IPS DF 6.9 (cell line): ENCODE measurements around the gene PTGDS.
"Not testable (repeated sequence)": the region's sequence is repeated elsewhere in the genome, so short reads cannot be mapped to it uniquely, and the experiment has no call there.

Experiments
- DNase-seq: peaks from one replicate; pipeline ENCODE4 v3.0.0-alpha.2; 2013; ENCODE audit warnings: low read depth, low spot score
- H3K27ac ChIP-seq: one replicate; pipeline ENCODE4 v1.5.1; 2013; ENCODE audit warnings: low read length, control low read depth
- H3K27me3 ChIP-seq: 2 replicates; pipeline ENCODE4 v1.6.1; 2013; ENCODE audit warnings: mild to moderate bottlenecking, low read length; ENCODE audit not compliant: control insufficient read depth, insufficient read depth
- H3K36me3 ChIP-seq: 2 replicates; pipeline ENCODE4 v1.6.1; 2013; ENCODE audit warnings: low read length; ENCODE audit not compliant: control insufficient read depth, insufficient read depth
- H3K4me1 ChIP-seq: 2 replicates; pipeline ENCODE4 v1.6.1; 2013; ENCODE audit warnings: low read length; ENCODE audit not compliant: control insufficient read depth, insufficient read depth
- H3K4me3 ChIP-seq: 2 replicates; pipeline ENCODE4 v1.5.1; 2013; ENCODE audit warnings: mild to moderate bottlenecking, low read length
- H3K9me3 ChIP-seq: 2 replicates; pipeline ENCODE4 v1.6.1; 2013; ENCODE audit warnings: low read length, inconsistent platforms; ENCODE audit not compliant: control insufficient read depth, insufficient read depth
- WGBS: extraction: QIAGEN DNeasy Blood & Tissue Kit; methylation state at CpG from one replicate; pipeline ENCODE4 v1.1.7; 2013; ENCODE audit warnings: mixed read lengths, missing lambda C conversion rate; ENCODE audit not compliant: insufficient read length, insufficient coverage; 5-methylcytosine and 5-hydroxymethylcytosine counted together

PTGDS gene

GRCh38 chr9:137000177-137000930 lies 23.1 kb downstream of the PTGDS start:
- Histone ChIP-seq H3K9me3 (no peaks in the 10 kb centered on the region), H3K36me3 (no peaks in the 10 kb centered on the region), H3K4me1 (peaks cover 11% of the 10 kb centered on the region), H3K4me3 (no peak overlapping the region), H3K27me3 (no peaks in the 10 kb centered on the region; the same call in 1 of the 2 replicates), H3K27ac (no peak overlapping the region)
- no CpG with 5 or more reads among the region's 10 CpGs for WGBS
- no peak for DNase-seq

- no peaks in the 10 kb centered on the region for H3K9me3 ChIP-seq
- no peak for DNase-seq
- no peak overlapping the region for H3K27ac ChIP-seq
- H3K4me3 ChIP-seq, result no peak overlapping the region
- no peaks in the 10 kb centered on the region for H3K36me3 ChIP-seq
- H3K4me1 ChIP-seq, result peaks cover 5% of the 10 kb centered on the region
- H3K27me3 ChIP-seq, result no peaks in the 10 kb centered on the region
- WGBS, result no CpG with 5 or more reads among the region's 20 CpGs
Measured at GRCh38 chr9:137001857-137002645, 24.7 kb downstream of the PTGDS start.

GRCh38 chr9:137002646-137003041 lies 25.3 kb downstream of the PTGDS start:
- no peak for DNase-seq
- Histone ChIP-seq H3K9me3 (no peaks in the 10 kb centered on the region), H3K4me1 (no peaks in the 10 kb centered on the region), H3K4me3 (no peak overlapping the region), H3K27ac (no peak overlapping the region), H3K36me3 (no peaks in the 10 kb centered on the region), H3K27me3 (no peaks in the 10 kb centered on the region)
- no CpG with 5 or more reads among the region's 10 CpGs for WGBS

- not testable (repeated sequence) for H3K27ac ChIP-seq, H3K4me3 ChIP-seq, H3K27me3 ChIP-seq, H3K9me3 ChIP-seq, H3K4me1 ChIP-seq, DNase-seq, H3K36me3 ChIP-seq
- WGBS, result no CpG with 5 or more reads among the region's 17 CpGs
Measured at GRCh38 chr9:137004285-137004684, 27.0 kb downstream of the PTGDS start.

DNA sequence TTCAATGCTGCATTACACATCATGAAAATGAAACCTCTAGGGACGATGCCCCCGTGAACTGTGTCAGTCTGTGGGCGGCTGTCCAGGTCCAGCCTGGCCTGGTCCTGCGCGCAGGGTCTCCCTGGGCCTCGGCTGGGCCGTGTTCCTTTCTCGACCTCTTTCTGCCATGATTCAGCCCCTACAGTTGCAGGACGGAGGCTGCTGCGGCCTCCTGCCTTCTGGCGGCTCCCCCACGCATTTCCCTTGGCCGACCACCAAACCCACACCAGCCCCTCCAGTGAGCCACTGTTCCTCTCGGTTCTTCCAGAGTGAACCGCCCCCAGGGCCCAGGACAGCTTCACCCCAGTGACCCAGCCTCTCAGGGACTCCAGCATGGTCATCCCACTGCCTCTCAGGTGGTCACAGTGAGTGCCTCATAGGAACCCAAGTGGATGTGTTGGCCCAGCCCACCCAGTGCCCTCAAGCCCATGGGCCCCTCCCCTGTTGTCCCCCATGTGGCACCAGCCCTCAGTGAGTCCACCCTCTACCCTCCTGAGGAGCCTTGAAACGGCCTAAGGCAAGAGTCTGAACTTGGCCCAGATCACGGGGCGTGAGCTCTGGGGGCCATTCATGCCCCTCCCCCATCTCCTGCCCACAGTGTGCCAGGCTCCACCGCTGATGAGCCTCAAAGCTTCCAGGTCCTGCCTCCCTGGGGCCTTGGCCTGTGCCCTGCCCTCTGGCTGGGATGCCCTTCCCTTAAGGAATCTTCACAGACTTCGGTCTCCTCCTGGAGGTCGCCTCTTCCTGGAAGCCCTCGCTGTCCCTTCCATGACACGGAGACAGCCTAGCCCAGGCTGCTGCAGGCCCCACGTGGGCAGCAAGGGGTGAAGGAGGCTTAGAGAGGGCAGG lies 29.1 kb downstream of the PTGDS start:
- Histone ChIP-seq H3K27me3 (no peaks in the 10 kb centered on the region), H3K9me3 (no peaks in the 10 kb centered on the region), H3K27ac (no peak overlapping the region), H3K4me3 (no peak overlapping the region), H3K36me3 (no peaks in the 10 kb centered on the region), H3K4me1 (no peaks in the 10 kb centered on the region)
- no peak for DNase-seq
- no CpG with 5 or more reads among the region's 24 CpGs for whole genome bisulfite sequencing

DNA sequence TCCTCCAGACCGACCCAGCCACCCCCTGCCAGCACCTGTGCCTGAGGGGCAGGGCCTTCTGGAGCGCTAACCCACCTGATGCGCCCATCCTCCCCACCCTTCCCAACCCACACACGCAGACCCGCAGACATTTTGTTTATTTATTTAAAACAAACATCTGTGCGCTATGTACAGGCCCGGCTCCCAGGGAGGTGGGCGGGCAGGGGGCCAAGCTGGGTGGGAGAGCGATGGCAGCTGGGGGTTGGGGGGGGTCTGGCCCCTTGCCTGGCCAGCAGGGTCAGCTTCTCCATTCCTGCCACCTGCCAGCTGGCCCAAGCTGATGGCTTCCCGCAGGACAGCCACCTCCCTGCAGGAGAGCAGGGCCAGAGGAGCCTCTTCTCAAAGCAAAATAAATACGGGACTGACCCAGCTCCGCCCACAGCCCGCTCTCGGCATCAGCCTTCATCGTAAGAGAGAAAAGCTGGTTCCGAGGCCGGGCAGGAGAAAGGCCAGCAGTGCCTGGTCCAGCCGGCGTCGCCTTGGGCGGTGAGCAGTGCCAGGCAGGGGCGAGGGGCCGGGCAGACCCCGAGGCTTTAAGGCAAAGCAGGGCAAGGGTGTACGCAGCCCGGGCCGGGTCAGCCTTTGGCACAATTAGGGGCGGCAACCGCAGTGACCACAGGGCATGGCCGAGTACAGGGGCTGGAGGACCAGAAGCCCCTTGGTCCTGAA lies 30.0 kb downstream of the PTGDS start:
- no peak for DNase-seq
- H3K9me3 ChIP-seq, result no peaks in the 10 kb centered on the region
- WGBS, result no CpG with 5 or more reads among the region's 30 CpGs
- H3K36me3 ChIP-seq, result no peaks in the 10 kb centered on the region
- no peaks in the 10 kb centered on the region for H3K4me1 ChIP-seq
- no peak overlapping the region for H3K4me3 ChIP-seq
- H3K27ac ChIP-seq, result no peak overlapping the region
- H3K27me3 ChIP-seq, result no peaks in the 10 kb centered on the region

DNA sequence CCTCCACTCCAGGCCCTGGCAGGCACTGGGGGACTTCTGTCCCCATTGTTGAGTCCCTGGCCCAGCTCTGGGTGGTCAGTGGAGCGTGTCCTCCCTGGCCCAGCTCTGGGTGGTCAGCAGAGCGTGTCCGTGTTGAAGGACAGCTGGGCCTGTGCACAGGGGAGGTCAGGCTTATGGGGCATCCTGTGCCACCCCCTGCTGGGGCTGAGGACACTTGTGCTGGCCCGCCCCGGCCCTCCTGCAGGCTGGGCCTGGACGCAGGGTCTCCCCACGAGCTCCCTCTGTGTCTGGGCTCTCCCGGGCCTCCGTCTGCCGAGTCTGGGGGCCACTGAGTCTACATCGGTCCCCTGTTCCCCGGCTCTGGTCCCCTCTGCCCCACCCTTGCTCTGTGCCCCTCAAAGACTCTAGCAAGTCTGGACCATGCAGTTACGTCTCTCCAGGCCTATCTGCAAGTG lies 30.5 kb downstream of the PTGDS start:
- Histone ChIP-seq H3K4me3 (no peak overlapping the region), H3K36me3 (no peaks in the 10 kb centered on the region), H3K4me1 (no peaks in the 10 kb centered on the region), H3K9me3 (no peaks in the 10 kb centered on the region), H3K27ac (no peak overlapping the region), H3K27me3 (no peaks in the 10 kb centered on the region)
- WGBS, result no CpG with 5 or more reads among the region's 13 CpGs
- no peak for DNase-seq

DNA sequence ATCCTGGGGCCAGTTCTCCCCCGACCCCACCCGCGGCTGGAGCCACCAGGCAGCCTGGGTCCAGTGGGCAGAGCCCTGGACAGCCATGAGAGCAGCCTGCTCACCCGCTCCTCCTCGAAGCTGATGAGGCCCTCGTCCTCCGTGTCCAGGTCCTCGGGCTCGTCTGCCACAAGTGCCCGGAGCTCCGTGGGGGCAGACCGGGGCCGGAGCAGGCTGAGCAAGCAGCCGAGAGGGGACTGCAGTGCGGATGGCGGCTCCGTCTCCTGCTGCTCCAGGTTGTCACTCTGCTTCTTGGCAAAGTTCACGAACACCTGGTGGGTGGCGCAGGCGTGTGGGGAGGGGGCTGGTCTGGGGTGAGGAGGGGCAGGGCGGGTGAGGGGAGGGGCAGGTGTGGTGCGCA lies 31.0 kb downstream of the PTGDS start:
- Histone ChIP-seq H3K9me3 (no peaks in the 10 kb centered on the region), H3K4me1 (peaks cover 2% of the 10 kb centered on the region; the same call in 1 of the 2 replicates), H3K27me3 (no peaks in the 10 kb centered on the region), H3K4me3 (no peak overlapping the region), H3K36me3 (no peaks in the 10 kb centered on the region), H3K27ac (no peak overlapping the region)
- WGBS, result no CpG with 5 or more reads among the region's 22 CpGs
- DNase-seq, result no peak

- no peaks in the 10 kb centered on the region for H3K27me3 ChIP-seq
- no peak overlapping the region for H3K4me3 ChIP-seq
- H3K27ac ChIP-seq, result no peak overlapping the region
- H3K36me3 ChIP-seq, result no peaks in the 10 kb centered on the region
- no CpG with 5 or more reads among the region's 18 CpGs for WGBS
- DNase-seq, result no peak
- peaks cover 2% of the 10 kb centered on the region; the same call in 1 of the 2 replicates for H3K4me1 ChIP-seq
- no peaks in the 10 kb centered on the region for H3K9me3 ChIP-seq
Measured at GRCh38 chr9:137009217-137009616, 31.9 kb downstream of the PTGDS start.
